ENCODE data around the gene BGN. TPM values are rescaled to one million over a fixed set of nuclear protein-coding genes. Genes with fewer than 3 reads are reported as not detected.

BGN gene
- total RNA-seq, 1 experiment from 2014 or later, result 1.2 TPM

GRCh38 chrX:153537526-153538295 lies 42.9 kb downstream of the BGN start:
- Histone ChIP-seq H2BK5ac (ENCODE audit: insufficient read length, low read length) (no peak overlapping the region), H3K4me1 (ENCODE audit: insufficient read depth, low read length) (no peaks in the 10 kb centered on the region), H2BK12ac (ENCODE audit: insufficient read length, low read depth, low read length) (no peak overlapping the region), H4K5ac (ENCODE audit: insufficient read length, low read depth, low read length) (no peak overlapping the region), H3K14ac (ENCODE audit: insufficient read depth, low read length) (no peak overlapping the region), H2BK120ac (ENCODE audit: low read depth, low read length, poor library complexity, severe bottlenecking) (no peak overlapping the region), H3K23ac (ENCODE audit: insufficient read length, low read depth, low read length) (no peak overlapping the region), H3K18ac (ENCODE audit: insufficient read length, low read depth, low read length) (no peak overlapping the region), H3K4ac (ENCODE audit: low read depth, low read length) (no peak overlapping the region), H3K23me2 (ENCODE audit: insufficient read length, low read depth, low read length, poor library complexity, severe bottlenecking) (peaks cover 3% of the 10 kb centered on the region), H4K20me1 (ENCODE audit: control insufficient read depth, insufficient read depth, insufficient read length) (no peaks in the 10 kb centered on the region), H3K27me3 (ENCODE audit: insufficient read depth, low read length) (no peaks in the 10 kb centered on the region), H3K27ac (ENCODE audit: insufficient read length, low read depth, low read length) (no peak overlapping the region), H2AK5ac (ENCODE audit: insufficient read length, low read length) (no peak overlapping the region), H3K79me1 (ENCODE audit: insufficient read depth, low read depth, low read length, poor library complexity, severe bottlenecking) (no peaks in the 10 kb centered on the region), H4K8ac (replicated peaks; ENCODE audit: insufficient read length, low read depth, low read length) (no peak overlapping the region), H3K9ac (ENCODE audit: extremely low read depth, insufficient read length, low read length) (no peak overlapping the region), H4K91ac (ENCODE audit: insufficient read length, low read depth, low read length) (no peak overlapping the region), H2BK20ac (ENCODE audit: low read depth, low read length, poor library complexity, severe bottlenecking) (no peak overlapping the region), H2AFZ (ENCODE audit: low read length) (no peak overlapping the region), H3K79me2 (ENCODE audit: insufficient read depth, low read length) (no peaks in the 10 kb centered on the region), H3T11ph (ENCODE audit: low read length) (no peak overlapping the region), H3K9me3 (ENCODE audit: control insufficient read depth, low read depth, low read length) (peaks cover 8% of the 10 kb centered on the region), H2BK15ac (ENCODE audit: low read depth, low read length) (no peak overlapping the region), H3K56ac (ENCODE audit: insufficient read length, low read depth, low read length) (no peak overlapping the region), H3K4me2 (ENCODE audit: insufficient read depth, insufficient read length, low read length) (no peak overlapping the region)
- peaks cover 16% of the 10 kb centered on the region for H3K27me3 Mint-ChIP-seq (ENCODE audit: low read depth)
- no peak for TF ChIP-seq CTCF (conservative IDR thresholded peaks at IDR 0.05)
- no peaks in the 10 kb centered on the region for H3K4me1 Mint-ChIP-seq
- H3K36me3 Mint-ChIP-seq (ENCODE audit: insufficient read depth in 1 of 3, low read depth in 3 of 3), result peaks cover 0 to 3% (median 0%) of the 10 kb centered on the region in 3 experiments; a peak in 3 of 7 replicates
- WGBS (ENCODE audit: extremely low coverage, insufficient read length, low lambda C conversion rate), result no CpG with 5 or more reads among the region's 26 CpGs
- DNase-seq, result no peak
- peaks cover 53 to 76% of the 10 kb centered on the region in 2 experiments for H3K9me3 Mint-ChIP-seq
- H3K4me3 Mint-ChIP-seq, result no peak overlapping the region; a peak in 1 of 5 replicates
- H3K27ac Mint-ChIP-seq, result no peak overlapping the region
